Endodermal cell (in vitro differentiated cells): Measurements from ENCODE around the gene CRHR1. TPM values are rescaled to one million over a fixed set of nuclear protein-coding genes. Genes with fewer than 3 reads are reported as not detected.

Source experiments
- DNase-seq: peaks from one replicate; pipeline ENCODE4 v3.0.0-alpha.2; 2017
- H3K27ac ChIP-seq: 2 replicates; pipeline ENCODE4 v1.5.1; 2013; ENCODE audit warnings: mild to moderate bottlenecking, low read depth, low read length, moderate library complexity
- H3K27me3 ChIP-seq: 2 replicates; pipeline ENCODE4 v1.6.1; 2013; ENCODE audit warnings: mild to moderate bottlenecking, low read length, moderate library complexity; ENCODE audit not compliant: insufficient read depth, control insufficient read depth, poor library complexity, severe bottlenecking
- H3K36me3 ChIP-seq: 2 replicates; pipeline ENCODE4 v1.7.0; 2013; ENCODE audit warnings: mild to moderate bottlenecking, low read length, moderate library complexity; ENCODE audit not compliant: control insufficient read depth, insufficient read depth
- H3K4me1 ChIP-seq: one replicate; pipeline ENCODE4 v1.7.0; 2013; ENCODE audit warnings: low read length; ENCODE audit not compliant: control insufficient read depth, insufficient read depth
- H3K4me3 ChIP-seq: 2 replicates; pipeline ENCODE4 v1.5.1; 2013; ENCODE audit warnings: mild to moderate bottlenecking, low read length, moderate library complexity
- H3K9ac ChIP-seq: 2 replicates; pipeline ENCODE4 v1.6.1; 2013; ENCODE audit warnings: mild to moderate bottlenecking, low read length, moderate library complexity; ENCODE audit not compliant: poor library complexity, severe bottlenecking; ENCODE audit errors: extremely low read depth
- H3K9me3 ChIP-seq: 2 replicates; pipeline ENCODE4 v1.6.1; 2013; ENCODE audit warnings: mild to moderate bottlenecking, low read length, moderate library complexity; ENCODE audit not compliant: control insufficient read depth
- H3K27ac Mint-ChIP-seq: 2 replicates; pipeline ENCODE4 v1.8.0; 2020; ENCODE audit warnings: mixed read lengths
- H3K27me3 Mint-ChIP-seq: 2 replicates; pipeline ENCODE4 v1.8.0; 2021; ENCODE audit warnings: mild to moderate bottlenecking, mixed read lengths; ENCODE audit not compliant: insufficient read depth
- H3K36me3 Mint-ChIP-seq: 2 replicates; pipeline ENCODE4 v1.8.0; 2020; ENCODE audit warnings: low read depth, mixed read lengths
- H3K4me1 Mint-ChIP-seq: 2 replicates; pipeline ENCODE4 v1.8.0; 2020; ENCODE audit warnings: mixed read lengths
- H3K4me3 Mint-ChIP-seq: 2 replicates; pipeline ENCODE4 v1.8.0; 2020; ENCODE audit warnings: mild to moderate bottlenecking, moderate library complexity, mixed read lengths
- H3K9me3 Mint-ChIP-seq: 2 replicates; pipeline ENCODE4 v1.8.0; 2020; ENCODE audit warnings: mild to moderate bottlenecking, mixed read lengths
- CTCF ChIP-seq: fragments of 200-600 bp; sonication (generic); conservative IDR thresholded peaks from 2 replicates; pipeline ENCODE4 v1.5.0; 2021; ENCODE audit warnings: antibody characterized with exemption, mild to moderate bottlenecking
- WGBS, 2 experiments: methylation state at CpG; one replicate each; pipeline versions ENCODE4 v1.1.5 to v1.1.7; 2013; ENCODE audit warnings: missing lambda C conversion rate in 2 of 2, mixed read lengths in 1 of 2; ENCODE audit not compliant: insufficient coverage in 1 of 2, insufficient read length in 1 of 2; 5-methylcytosine and 5-hydroxymethylcytosine counted together
- total RNA-seq, 2 donors: library from RNA; stranded (reverse); fragmentation: NEBNext Ultra II Directional in 1 of 2; extraction: Animal tissue kit (Norgen Biotek cat#: 25700) in 1 of 2; gene quantifications; 2 replicates in 1 of 2; 3 replicates in 1 of 2; pipeline ENCODE4 v1.2.1, GENCODE V29; 2021

The CRHR1 gene
- total RNA-seq, 2 donors from 2014 or later, result 0.81 to 1.8 TPM

- Histone ChIP-seq H3K27ac (no peak overlapping the region), H3K4me3 (no peak overlapping the region), H3K36me3 (no peaks in the 10 kb centered on the region), H3K27me3 (peaks cover 65% of the 10 kb centered on the region), H3K9ac (no peak overlapping the region), H3K4me1 (peaks cover 12% of the 10 kb centered on the region), H3K9me3 (no peaks in the 10 kb centered on the region)
- H3K4me1 Mint-ChIP-seq, result peaks cover 21% of the 10 kb centered on the region
- 86 to 90% methylated on average over 3 to 6 of the region's 6 CpGs for WGBS, 2 experiments
- no peak for TF ChIP-seq CTCF
- H3K36me3 Mint-ChIP-seq, result no peaks in the 10 kb centered on the region
- no peak for DNase-seq
- H3K27ac Mint-ChIP-seq, result no peak overlapping the region
- no peaks in the 10 kb centered on the region for H3K9me3 Mint-ChIP-seq
- peaks cover 88% of the 10 kb centered on the region for H3K27me3 Mint-ChIP-seq
- H3K4me3 Mint-ChIP-seq, result no peak overlapping the region
Observed at GRCh38 chr17:45747911-45748310, 36.2 kb upstream of the CRHR1 start.

DNA sequence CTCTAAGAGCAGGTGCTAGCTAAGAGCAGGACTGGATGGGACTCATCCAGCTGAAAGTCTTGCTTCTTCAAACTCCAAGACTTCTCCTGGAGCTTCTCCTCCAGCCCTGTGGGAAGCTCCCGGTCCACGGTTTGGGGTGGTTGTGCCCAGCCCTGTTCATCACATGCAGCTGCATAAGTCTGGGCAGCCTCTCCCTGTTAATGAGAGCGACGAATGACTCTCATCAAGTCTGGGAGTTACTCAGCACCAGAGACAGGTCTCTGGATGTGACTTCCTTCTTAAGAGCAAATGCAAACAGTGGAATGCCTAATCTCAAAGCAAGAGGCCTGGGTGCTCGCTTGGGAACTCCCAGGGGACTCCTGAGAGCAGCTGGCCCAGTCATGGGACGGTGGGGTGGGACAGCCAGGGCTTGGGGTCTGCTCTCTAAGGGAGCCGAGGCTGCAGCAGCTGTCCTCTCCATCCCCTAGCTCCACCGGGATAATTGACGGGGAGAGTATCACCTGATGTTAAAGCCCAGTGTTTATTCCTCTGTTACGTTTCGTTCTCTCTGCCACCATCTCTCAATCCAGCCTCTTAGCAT is 35.3 kb upstream of the CRHR1 start:
- peaks cover 12% of the 10 kb centered on the region for H3K4me1 ChIP-seq
- TF ChIP-seq CTCF, result no peak
- 78 to 79% methylated on average over 11 of the region's 11 CpGs for whole genome bisulfite sequencing, 2 experiments
- no peak overlapping the region for H3K4me3 Mint-ChIP-seq
- no peaks in the 10 kb centered on the region for H3K9me3 ChIP-seq
- H3K9me3 Mint-ChIP-seq, result no peaks in the 10 kb centered on the region
- peaks cover 57% of the 10 kb centered on the region for H3K27me3 ChIP-seq
- peaks cover 21% of the 10 kb centered on the region for H3K4me1 Mint-ChIP-seq
- H3K4me3 ChIP-seq, result no peak overlapping the region
- peaks cover 84% of the 10 kb centered on the region for H3K27me3 Mint-ChIP-seq
- H3K36me3 ChIP-seq, result no peaks in the 10 kb centered on the region
- H3K27ac ChIP-seq, result no peak overlapping the region
- H3K36me3 Mint-ChIP-seq, result no peaks in the 10 kb centered on the region
- H3K9ac ChIP-seq, result no peak overlapping the region
- no peak for DNase-seq
- H3K27ac Mint-ChIP-seq, result no peak overlapping the region

DNA sequence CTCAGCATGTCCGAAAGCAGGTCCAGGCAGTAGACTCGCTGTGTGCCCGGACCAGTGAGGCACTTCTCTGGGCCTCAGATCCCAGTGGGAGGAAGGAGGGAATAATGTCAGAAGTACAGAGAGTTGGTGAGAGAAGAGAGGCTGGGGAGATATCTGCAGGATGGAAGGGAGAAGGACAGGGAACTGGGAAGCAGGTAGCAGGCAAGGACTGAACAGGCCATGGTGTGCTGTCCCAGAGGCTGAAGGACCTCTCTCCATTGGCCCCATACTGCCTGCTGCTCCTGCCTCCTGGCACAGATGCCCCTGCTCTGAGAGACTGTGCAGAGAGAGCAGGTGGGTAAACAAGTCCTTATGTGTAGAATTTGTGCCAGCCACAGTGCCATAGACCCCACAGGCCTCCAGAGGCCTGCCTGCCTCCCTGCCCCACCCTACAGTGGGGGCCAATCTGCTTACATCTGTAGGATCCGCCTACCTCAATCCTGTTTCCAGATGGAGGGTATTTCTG is 34.2 kb upstream of the CRHR1 start:
- Histone ChIP-seq H3K4me1 (peaks cover 12% of the 10 kb centered on the region), H3K9ac (no peak overlapping the region), H3K27ac (no peak overlapping the region), H3K4me3 (no peak overlapping the region), H3K9me3 (no peaks in the 10 kb centered on the region), H3K36me3 (no peaks in the 10 kb centered on the region), H3K27me3 (peaks cover 49% of the 10 kb centered on the region)
- no peak overlapping the region for H3K4me3 Mint-ChIP-seq
- no peak for TF ChIP-seq CTCF
- DNase-seq, result no peak
- no peak overlapping the region for H3K27ac Mint-ChIP-seq
- 89 to 100% methylated on average over 3 to 4 of the region's 4 CpGs for WGBS, 2 experiments
- H3K36me3 Mint-ChIP-seq, result no peaks in the 10 kb centered on the region
- peaks cover 77% of the 10 kb centered on the region for H3K27me3 Mint-ChIP-seq
- H3K4me1 Mint-ChIP-seq, result peaks cover 21% of the 10 kb centered on the region
- H3K9me3 Mint-ChIP-seq, result no peaks in the 10 kb centered on the region
